HFF-Myc (cell line): Measurements from ENCODE around the gene BRINP3.

ENCODE experiments used
- DNase-seq: peaks from one replicate; pipeline ENCODE4 v3.0.0-alpha.2; 2011; ENCODE audit warnings: low read depth; ENCODE audit errors: extremely low read depth
- H3K4me3 ChIP-seq: replicated peaks from 2 replicates; pipeline ENCODE4 v1.5.1; 2011; ENCODE audit warnings: low read depth, mild to moderate bottlenecking, control low read depth, low read length
- CTCF ChIP-seq: IDR thresholded peaks from 2 replicates; pipeline ENCODE4 v1.5.1; 2012; ENCODE audit warnings: mild to moderate bottlenecking, low read depth, low read length, control low read depth; ENCODE audit errors: missing control alignments

The BRINP3 gene

GRCh38 chr1:190286111-190286510, 191.6 kb downstream of the BRINP3 start:
- DNase-seq: no peak
- TF ChIP-seq CTCF: no peak
- no peak overlapping the region for H3K4me3 ChIP-seq

GRCh38 chr1:190277107-190277506, 200.6 kb downstream of the BRINP3 start:
- no peak overlapping the region for H3K4me3 ChIP-seq
- DNase-seq: no peak
- no peak for TF ChIP-seq CTCF

- H3K4me3 ChIP-seq: no peak overlapping the region
- no peak for DNase-seq
- TF ChIP-seq CTCF: no peak
These were observed 202.9 kb downstream of the BRINP3 start for GRCh38 chr1:190274721-190275120.

GRCh38 chr1:190273161-190273560, 204.5 kb downstream of the BRINP3 start:
- no peak for DNase-seq
- TF ChIP-seq CTCF: no peak
- no peak overlapping the region for H3K4me3 ChIP-seq

GRCh38 chr1:190262538-190262937, 215.1 kb downstream of the BRINP3 start:
- no peak overlapping the region for H3K4me3 ChIP-seq
- TF ChIP-seq CTCF: no peak
- DNase-seq: no peak

- no peak overlapping the region for H3K4me3 ChIP-seq
- no peak for TF ChIP-seq CTCF
- DNase-seq: no peak
These were observed 218.2 kb downstream of the BRINP3 start for GRCh38 chr1:190259424-190259823.

GRCh38 chr1:190258003-190258402, 219.7 kb downstream of the BRINP3 start:
- no peak overlapping the region for H3K4me3 ChIP-seq
- no peak for TF ChIP-seq CTCF
- no peak for DNase-seq
